ENCODE measurements around the gene DAGLA. TPM values are rescaled to one million over a fixed set of nuclear protein-coding genes. Genes with fewer than 3 reads are reported as not detected.
"Not testable (repeated sequence)": the region's sequence is repeated elsewhere in the genome, so short reads cannot be mapped to it uniquely, and the experiment has no call there.

Gene DAGLA
- total RNA-seq, 2 experiments from 2014 or later = 0.05 TPM; not detected in 1

- ChIA-PET POLR2A (no interaction called here), CTCF (interaction anchor here (1.1 kb wide), 1 partner anchor 12 kb away, joined by 3 read pairs; no protein-coding TSS in a partner anchor)
- DNase-seq (no peak), ATAC-seq (no peak)
- Mint-ChIP-seq H3K9me3 (ENCODE audit: insufficient read depth) (no peaks in the 10 kb centered on the region), H3K36me3 (ENCODE audit: low read depth) (no peaks in the 10 kb centered on the region), H3K27ac (no peak overlapping the region), H3K27me3 (ENCODE audit: low read depth) (peaks cover 18% of the 10 kb centered on the region), H3K4me1 (ENCODE audit: low read depth) (no peaks in the 10 kb centered on the region), H3K4me3 (no peak overlapping the region)
Observed at GRCh38 chr11:61650781-61651571, 29.2 kb upstream of the DAGLA start.

GRCh38 chr11:61652135-61652534 lies 28.1 kb upstream of the DAGLA start:
- POLR2A ChIA-PET = no interaction called here
- Mint-ChIP-seq H3K9me3 (ENCODE audit: insufficient read depth) (no peaks in the 10 kb centered on the region), H3K4me3 (no peak overlapping the region), H3K36me3 (ENCODE audit: low read depth) (no peaks in the 10 kb centered on the region), H3K27me3 (ENCODE audit: low read depth) (peaks cover 18% of the 10 kb centered on the region), H3K4me1 (ENCODE audit: low read depth) (no peaks in the 10 kb centered on the region), H3K27ac (no peak overlapping the region)
- CTCF ChIA-PET = no interaction called here
- no peak for DNase-seq
- no peak for ATAC-seq

GRCh38 chr11:61654397-61654829 lies 25.8 kb upstream of the DAGLA start:
- DNase-seq = no peak
- no peak overlapping the region for H3K27ac Mint-ChIP-seq
- no peaks in the 10 kb centered on the region for H3K9me3 Mint-ChIP-seq (ENCODE audit: insufficient read depth)
- H3K27me3 Mint-ChIP-seq (ENCODE audit: low read depth) = peaks cover 18% of the 10 kb centered on the region
- ATAC-seq = no peak
- H3K4me3 Mint-ChIP-seq = no peak overlapping the region
- CTCF ChIA-PET = interaction anchor here (0.5 to 1.4 kb wide), 2 partner anchors 11 to 79 kb away, joined by 3 read pairs; no protein-coding TSS in a partner anchor
- H3K4me1 Mint-ChIP-seq (ENCODE audit: low read depth) = no peaks in the 10 kb centered on the region
- no peaks in the 10 kb centered on the region for H3K36me3 Mint-ChIP-seq (ENCODE audit: low read depth)
- POLR2A ChIA-PET = no interaction called here

GRCh38 chr11:61655266-61656159 lies 24.7 kb upstream of the DAGLA start:
- H3K27me3 Mint-ChIP-seq (ENCODE audit: low read depth) = peaks cover 18% of the 10 kb centered on the region
- H3K4me1 Mint-ChIP-seq (ENCODE audit: low read depth); H3K36me3 Mint-ChIP-seq (ENCODE audit: low read depth); H3K9me3 Mint-ChIP-seq (ENCODE audit: insufficient read depth); H3K4me3 Mint-ChIP-seq; H3K27ac Mint-ChIP-seq; CTCF ChIA-PET; ATAC-seq; POLR2A ChIA-PET; DNase-seq: not testable (repeated sequence)

GRCh38 chr11:61656347-61657077 lies 23.7 kb upstream of the DAGLA start:
- H3K9me3 Mint-ChIP-seq (ENCODE audit: insufficient read depth) = no peaks in the 10 kb centered on the region
- ATAC-seq = no peak
- H3K27ac Mint-ChIP-seq = no peak overlapping the region
- no peaks in the 10 kb centered on the region for H3K4me1 Mint-ChIP-seq (ENCODE audit: low read depth)
- DNase-seq = no peak
- POLR2A ChIA-PET = no interaction called here
- CTCF ChIA-PET = no interaction called here
- H3K36me3 Mint-ChIP-seq (ENCODE audit: low read depth) = no peaks in the 10 kb centered on the region
- H3K27me3 Mint-ChIP-seq (ENCODE audit: low read depth) = peaks cover 20% of the 10 kb centered on the region
- H3K4me3 Mint-ChIP-seq = no peak overlapping the region

GRCh38 chr11:61657566-61658290 lies 22.5 kb upstream of the DAGLA start:
- no peaks in the 10 kb centered on the region for H3K9me3 Mint-ChIP-seq (ENCODE audit: insufficient read depth)
- DNase-seq (no peak), ATAC-seq (no peak)
- no peak overlapping the region for H3K4me3 Mint-ChIP-seq
- no peaks in the 10 kb centered on the region for H3K36me3 Mint-ChIP-seq (ENCODE audit: low read depth)
- no peaks in the 10 kb centered on the region for H3K4me1 Mint-ChIP-seq (ENCODE audit: low read depth)
- ChIA-PET POLR2A (no interaction called here), CTCF (no interaction called here)
- no peak overlapping the region for H3K27ac Mint-ChIP-seq
- peaks cover 20% of the 10 kb centered on the region for H3K27me3 Mint-ChIP-seq (ENCODE audit: low read depth)

- CTCF ChIA-PET = interaction anchor here (1.0 kb wide), 1 partner anchor 74 kb away, joined by 3 read pairs; no protein-coding TSS in a partner anchor
Observed at GRCh38 chr11:61659413-61660196, 20.6 kb upstream of the DAGLA start.

GRCh38 chr11:61660997-61661396 lies 19.2 kb upstream of the DAGLA start:
- CTCF ChIA-PET = interaction anchor here (0.9 kb wide), 1 partner anchor 23 kb away, joined by 4 read pairs; no protein-coding TSS in a partner anchor
- DNase-seq; ATAC-seq; H3K36me3 Mint-ChIP-seq (ENCODE audit: low read depth); POLR2A ChIA-PET; H3K27me3 Mint-ChIP-seq (ENCODE audit: low read depth); H3K4me3 Mint-ChIP-seq; H3K4me1 Mint-ChIP-seq (ENCODE audit: low read depth); H3K27ac Mint-ChIP-seq; H3K9me3 Mint-ChIP-seq (ENCODE audit: insufficient read depth): not testable (repeated sequence)

More at GRCh38 chr11:61659413-61660196, 20.6 kb upstream of the DAGLA start:
- POLR2A ChIA-PET = no interaction called here
- H3K27ac Mint-ChIP-seq = no peak overlapping the region
- no peak overlapping the region for H3K4me3 Mint-ChIP-seq
- ATAC-seq = no peak
- DNase-seq = no peak
- H3K9me3 Mint-ChIP-seq (ENCODE audit: insufficient read depth) = no peaks in the 10 kb centered on the region
- no peaks in the 10 kb centered on the region for H3K36me3 Mint-ChIP-seq (ENCODE audit: low read depth)
- no peaks in the 10 kb centered on the region for H3K4me1 Mint-ChIP-seq (ENCODE audit: low read depth)
- H3K27me3 Mint-ChIP-seq (ENCODE audit: low read depth) = peaks cover 9% of the 10 kb centered on the region

- H3K4me1 Mint-ChIP-seq (ENCODE audit: low read depth) = no peaks in the 10 kb centered on the region
- peaks cover 9% of the 10 kb centered on the region for H3K27me3 Mint-ChIP-seq (ENCODE audit: low read depth)
- CTCF ChIA-PET = interaction anchor here (1.4 to 1.9 kb wide), 2 partner anchors 28 to 66 kb away, joined by 4 to 7 read pairs; no protein-coding TSS in a partner anchor
- H3K27ac Mint-ChIP-seq = no peak overlapping the region
- ATAC-seq (no peak), DNase-seq (no peak)
- POLR2A ChIA-PET = interaction anchor here (1.0 kb wide), 1 partner anchor 9 kb away, joined by 3 read pairs; no protein-coding TSS in a partner anchor
- H3K36me3 Mint-ChIP-seq (ENCODE audit: low read depth) = no peaks in the 10 kb centered on the region
- H3K4me3 Mint-ChIP-seq = no peak overlapping the region
- H3K9me3 Mint-ChIP-seq (ENCODE audit: insufficient read depth) = no peaks in the 10 kb centered on the region
Observed at GRCh38 chr11:61666684-61667297, 13.4 kb upstream of the DAGLA start.

- Mint-ChIP-seq H3K36me3 (ENCODE audit: low read depth) (no peaks in the 10 kb centered on the region), H3K27ac (no peak overlapping the region), H3K9me3 (ENCODE audit: insufficient read depth) (no peaks in the 10 kb centered on the region), H3K4me1 (ENCODE audit: low read depth) (no peaks in the 10 kb centered on the region), H3K4me3 (no peak overlapping the region), H3K27me3 (ENCODE audit: low read depth) (peaks cover 9% of the 10 kb centered on the region)
- CTCF ChIA-PET = no interaction called here
- POLR2A ChIA-PET = no interaction called here
- DNase-seq = no peak
- ATAC-seq = no peak
Observed at GRCh38 chr11:61667684-61668305, 12.4 kb upstream of the DAGLA start.

All from activated CD8-positive, alpha-beta T cell treated with anti-CD3 and anti-CD28 coated beads, Interleukin-2, amount 10 ng/mL, durations not matched to agents 7 days and 5 days (primary cell).